Neural progenitor cell (in vitro differentiated cells): ENCODE measurements around the gene STOML1.

Source experiments
- CTCF ChIP-seq: fragments of 200-600 bp; sonication (generic); IDR thresholded peaks from 2 replicates; pipeline ENCODE4 v1.5.1; 2017; ENCODE audit warnings: antibody characterized with exemption, mild to moderate bottlenecking
- EZH2 ChIP-seq: fragments of 200-600 bp; sonication (generic); IDR thresholded peaks from 2 replicates; pipeline ENCODE4 v1.6.1; 2017; ENCODE audit warnings: antibody characterized with exemption, mild to moderate bottlenecking, moderate library complexity
- EZH2phosphoT487 ChIP-seq: fragments of 200-600 bp; sonication (generic); IDR thresholded peaks from 2 replicates; pipeline ENCODE4 v1.6.1; 2017; ENCODE audit warnings: antibody characterized with exemption

DNA sequence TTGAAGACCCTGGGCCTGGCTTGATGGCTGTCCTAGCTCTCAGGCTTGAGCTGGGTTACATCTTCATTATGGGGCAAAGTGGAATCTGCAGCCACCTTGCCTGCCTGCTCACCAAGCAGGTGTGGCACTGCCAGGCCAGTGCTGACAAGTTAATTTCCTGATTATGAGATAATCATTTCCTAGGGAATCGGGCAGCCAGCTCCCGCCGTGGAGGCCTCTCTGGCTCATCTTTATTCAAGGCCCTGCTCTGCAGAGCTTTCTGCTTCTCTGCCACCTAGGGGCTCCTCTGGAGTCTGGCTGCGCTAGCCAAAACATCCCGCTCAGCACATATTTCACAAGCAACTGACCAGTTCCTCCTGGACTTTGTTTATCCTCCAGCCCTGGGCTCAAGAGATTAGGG is 55.9 kb downstream of the STOML1 start:
- TF ChIP-seq EZH2phosphoT487 (no peak), CTCF (peak; percentile 12), EZH2 (no peak)
